Stimulated activated CD4-positive, alpha-beta T cell treated with anti-CD3 and anti-CD28 coated beads, Interleukin-4, amount 100 ng/mL, for 4 hours (primary cell): ENCODE measurements around the gene DCDC2C.
"Not testable (repeated sequence)": the region's sequence is repeated elsewhere in the genome, so short reads cannot be mapped to it uniquely, and the experiment has no call there.

ENCODE experiments used
- DNase-seq, 2 experiments: peaks; one replicate each; pipeline ENCODE4 v3.0.0-alpha.2; 2020

DCDC2C gene, protein sequence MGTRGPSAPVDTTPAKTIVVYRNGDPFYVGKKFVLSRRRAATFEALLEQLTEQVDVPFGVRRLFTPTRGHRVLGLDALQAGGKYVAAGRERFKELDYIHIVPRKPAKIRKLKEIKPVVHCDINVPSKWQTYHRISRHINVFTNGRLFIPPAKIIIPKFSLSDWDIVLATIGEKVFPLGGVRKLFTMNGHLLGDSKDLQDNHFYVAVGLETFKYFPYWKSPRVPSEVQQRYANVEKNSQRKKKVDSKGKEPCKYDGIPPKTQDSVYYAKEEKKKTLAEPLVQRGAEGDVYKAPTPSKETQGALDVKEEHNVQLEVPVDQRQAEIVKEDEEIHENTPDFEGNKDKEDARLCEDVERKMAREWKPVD

DNA sequence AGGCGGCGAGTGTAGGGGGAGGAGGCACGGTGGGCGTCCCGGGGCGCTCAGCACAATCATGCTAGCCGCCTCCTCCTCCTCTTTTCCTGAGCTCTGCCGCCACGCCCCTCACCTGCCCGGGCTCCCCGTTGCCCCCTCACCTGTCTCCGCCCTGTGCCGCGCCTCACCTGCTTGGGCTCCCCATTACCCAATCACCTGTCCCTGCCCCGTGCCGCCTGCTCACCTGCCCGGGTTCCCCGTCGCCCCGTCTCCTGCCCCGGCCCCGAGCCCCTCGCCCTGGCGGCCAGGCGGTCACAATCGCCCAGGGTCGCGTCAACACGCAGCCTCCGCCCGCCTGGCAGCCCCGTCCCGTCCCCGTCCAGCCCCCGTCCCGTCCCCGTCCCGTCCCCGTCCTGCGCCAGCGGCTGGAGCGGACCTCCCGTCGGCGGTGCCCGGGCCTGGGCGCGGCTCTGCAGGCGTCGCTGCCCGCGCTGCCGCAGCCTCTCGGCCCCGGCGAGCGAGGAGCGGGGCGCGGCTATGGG lies at the start of gene DCDC2C:
Gene DCDC2C, plus strand, starts transcription at position 340 of the 521 bp plus-strand sequence. Its CDS starts 177 bp downstream, at position 517.
- no peak for DNase-seq

DNA sequence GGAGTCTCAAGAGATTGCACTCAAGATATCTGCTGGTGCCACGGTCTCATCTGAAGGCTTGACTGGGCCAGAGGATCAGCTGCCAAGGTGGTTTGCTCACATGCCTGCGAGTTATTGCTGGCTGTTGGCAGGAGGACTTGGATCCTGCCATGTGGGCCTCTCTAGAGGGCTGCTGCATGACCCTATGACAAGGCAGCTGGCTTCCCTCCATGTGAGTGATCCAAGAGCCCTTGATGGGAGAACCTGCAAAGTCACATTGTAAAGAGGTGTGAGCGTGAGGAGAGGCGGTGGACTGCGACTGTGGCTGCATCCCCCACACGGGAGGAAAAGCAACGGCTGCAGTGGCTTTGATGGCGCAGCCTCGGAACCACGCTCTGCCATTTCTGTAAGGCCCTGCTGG lies 49.4 kb upstream of the DCDC2C start:
- DNase-seq, result no peak

DNA sequence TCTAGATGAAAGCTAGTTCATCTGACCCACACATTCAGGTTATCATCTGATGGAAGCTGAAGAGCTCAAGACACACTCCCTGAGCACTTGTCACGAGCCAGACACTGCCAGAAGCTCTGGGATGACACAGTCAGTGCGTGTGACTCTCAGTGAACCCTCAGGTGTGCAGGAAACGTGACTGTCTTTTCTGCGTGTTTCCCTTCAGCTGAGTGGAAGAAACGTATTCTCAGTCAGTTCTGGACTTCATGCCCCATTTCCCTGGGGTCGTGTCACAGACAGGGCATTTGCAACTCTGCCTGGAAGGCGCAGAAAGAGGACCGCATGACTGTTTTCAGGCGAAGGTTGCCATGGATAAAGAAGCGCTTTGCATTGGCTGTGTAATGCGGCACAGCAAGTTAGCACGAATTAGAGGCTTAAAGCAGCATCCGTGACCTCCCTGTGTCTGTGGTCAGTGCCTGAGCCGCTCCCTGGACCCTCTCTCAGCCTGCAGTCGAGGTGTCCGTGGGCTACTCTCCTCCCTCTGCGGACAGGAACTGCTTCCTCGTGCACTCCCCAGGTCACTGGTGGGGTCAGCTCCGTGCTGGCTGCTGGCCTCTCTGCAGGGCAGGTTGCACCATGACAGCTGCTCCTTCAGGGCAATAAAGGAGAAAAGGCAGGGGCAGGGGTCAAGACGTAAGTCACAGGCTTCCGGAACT lies 48.7 kb upstream of the DCDC2C start:
- DNase-seq, result no peak

DNA sequence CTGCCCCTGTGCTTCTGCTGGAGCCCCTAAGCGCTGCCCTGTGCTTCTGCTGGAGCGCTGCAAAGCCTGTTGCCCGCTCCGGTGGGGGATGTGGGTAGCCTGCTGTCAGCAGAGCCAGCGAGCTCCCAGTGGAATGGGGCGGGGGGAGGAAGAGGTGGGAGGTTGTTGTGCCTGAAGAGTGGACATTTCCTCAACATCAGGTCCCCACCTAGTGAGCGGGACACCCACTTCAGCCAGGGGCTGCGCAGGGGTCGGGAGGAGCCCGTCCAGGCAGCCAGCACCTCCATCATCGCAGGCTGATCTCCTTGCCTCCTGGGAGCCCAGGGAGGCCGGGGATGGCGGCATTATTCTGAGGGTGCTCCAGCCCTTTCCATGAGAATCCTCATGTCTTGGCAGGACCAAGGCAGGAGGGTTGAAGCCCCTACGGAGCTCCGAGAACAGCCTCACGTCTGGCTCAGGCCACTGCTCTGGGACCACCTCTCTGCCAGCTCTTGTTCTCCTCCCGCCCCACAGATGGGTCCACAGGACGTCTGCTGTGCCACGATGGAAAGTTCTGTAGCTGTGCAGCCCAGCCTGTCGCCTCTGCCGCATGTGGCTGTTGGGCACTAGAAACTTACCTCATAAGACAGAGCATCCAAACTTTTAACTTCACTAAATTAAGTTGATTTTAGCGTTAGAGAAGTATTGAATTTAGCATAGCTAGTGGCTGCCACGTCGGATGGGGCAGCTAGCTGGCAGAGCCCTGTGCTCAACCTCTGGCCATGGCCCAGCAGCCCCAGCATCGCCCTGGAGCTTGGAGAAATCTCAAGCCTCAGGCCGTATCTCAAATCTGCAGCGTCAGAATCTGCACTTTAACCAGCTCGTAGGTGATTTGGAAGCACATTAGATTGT lies 47.3 kb upstream of the DCDC2C start:
- DNase-seq, result no peak

DNA sequence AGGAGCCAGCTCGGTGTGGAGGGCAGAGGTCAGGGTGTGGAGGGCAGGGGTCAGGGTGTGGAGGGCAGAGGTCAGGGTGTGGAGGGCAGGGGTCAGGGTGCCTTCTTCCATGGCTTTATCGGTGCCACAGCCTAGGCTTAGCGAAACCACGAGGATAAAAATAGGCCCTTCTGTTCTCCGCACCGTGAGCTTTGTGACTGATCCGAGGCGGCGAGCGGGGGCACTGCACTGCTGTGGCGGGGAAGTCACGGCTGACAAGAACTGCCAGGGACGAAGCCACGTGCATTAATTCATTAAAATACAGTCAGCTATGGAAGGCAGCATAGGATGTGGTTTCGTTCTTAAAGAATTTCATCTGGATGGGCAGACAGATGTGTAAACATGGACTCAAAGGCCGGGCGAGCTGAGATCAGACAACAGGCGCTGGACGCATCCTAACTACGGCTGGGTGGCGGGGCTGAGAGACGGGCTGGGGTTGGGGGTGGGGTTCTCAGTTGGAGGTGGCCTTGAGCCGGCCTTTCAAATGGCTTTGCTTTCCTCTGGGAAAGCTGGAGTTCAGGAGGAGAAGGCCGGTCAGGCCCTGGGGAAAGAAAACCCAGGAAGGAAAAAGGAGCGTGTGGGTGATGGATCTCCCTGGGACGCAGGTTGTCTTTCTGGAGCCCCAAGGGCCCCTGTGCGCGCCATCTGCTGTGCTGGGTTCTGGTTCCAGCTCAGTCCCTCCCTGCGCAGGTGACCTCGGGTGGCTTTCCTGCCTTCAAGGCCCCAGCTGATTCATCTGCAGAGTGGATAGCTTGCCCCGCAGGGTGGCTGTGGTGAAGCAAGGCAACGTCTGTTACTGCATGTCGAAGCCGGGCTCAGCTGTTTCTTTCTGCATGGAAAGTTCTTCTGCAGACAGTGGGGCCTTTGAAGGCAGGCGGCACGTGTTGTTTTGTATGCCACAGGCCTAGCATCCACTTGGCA lies 46.3 kb upstream of the DCDC2C start:
- DNase-seq, result no peak

DNA sequence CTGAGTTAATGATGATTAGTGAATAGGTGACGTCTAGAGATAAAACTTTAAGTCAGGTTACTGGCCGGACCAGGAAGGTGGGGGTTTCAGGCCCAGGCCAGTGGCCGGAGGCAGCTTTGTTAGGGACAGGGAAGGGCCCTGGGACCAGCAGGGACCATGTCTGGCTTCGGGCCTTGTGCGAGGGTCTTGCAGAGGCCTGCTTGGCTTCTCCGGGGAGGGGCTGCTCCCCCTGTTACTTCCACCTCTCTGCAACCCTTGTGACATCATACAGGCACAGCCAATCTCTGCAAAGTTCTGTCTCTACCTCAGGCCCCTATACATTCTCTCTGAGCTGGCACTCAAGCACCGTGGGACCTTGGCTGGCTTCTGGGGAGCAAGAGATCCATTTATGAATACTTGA lies 45.5 kb upstream of the DCDC2C start, which contains the start of gene ALLC:
Gene ALLC, plus strand, starts transcription at position 320 of the 400 bp plus-strand sequence. CDS start 12,958 bp downstream, outside the sequence.
- DNase-seq, result no peak

DNA sequence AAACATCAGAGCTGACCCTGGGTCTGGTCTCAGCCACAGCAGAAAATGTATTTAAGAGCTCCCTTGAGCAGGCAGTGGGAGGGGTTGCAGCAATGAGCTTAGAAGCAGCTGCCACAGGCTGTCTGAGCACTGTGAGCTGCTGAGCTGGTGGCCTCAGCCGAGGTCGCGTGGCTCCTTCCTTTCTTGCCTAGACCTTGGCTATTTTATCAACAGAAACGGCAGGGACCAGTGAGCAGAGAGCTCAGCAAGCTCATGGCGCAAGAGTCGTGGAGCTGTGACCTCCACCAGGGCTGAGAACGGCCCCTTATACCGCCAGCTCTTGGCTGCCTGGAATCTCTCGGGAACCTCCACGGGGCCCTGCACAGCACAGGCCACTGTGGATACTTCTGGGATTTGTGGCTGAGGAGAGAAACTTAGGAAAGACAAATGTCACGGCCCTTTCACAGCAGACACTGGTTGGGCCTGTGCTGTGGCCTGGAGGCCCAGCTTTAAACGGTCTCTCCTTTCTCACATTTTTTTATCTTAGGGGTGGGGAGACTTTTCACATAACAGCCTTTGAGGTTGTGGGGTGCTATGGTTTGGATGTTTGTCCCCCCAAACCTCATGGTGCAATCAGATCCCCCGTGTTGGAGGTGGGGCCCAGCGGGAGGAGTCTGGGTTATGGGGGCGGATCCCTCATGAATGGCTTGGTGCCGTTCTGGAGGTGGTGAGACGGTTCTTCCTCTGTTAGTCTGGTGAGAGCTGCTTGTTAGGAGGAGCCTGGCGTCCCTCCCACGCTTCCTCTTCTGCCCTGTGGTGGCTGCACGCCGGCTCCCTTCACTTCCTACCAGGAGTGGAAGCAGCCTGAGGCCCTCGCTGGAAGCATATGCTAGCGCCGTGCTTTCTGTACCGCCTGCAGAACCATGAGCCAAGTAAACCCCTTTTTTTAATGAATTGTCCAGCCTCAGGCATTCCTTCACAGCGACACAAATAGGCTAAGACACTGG lies 43.6 kb upstream of the DCDC2C start:
- no peak for DNase-seq

DNA sequence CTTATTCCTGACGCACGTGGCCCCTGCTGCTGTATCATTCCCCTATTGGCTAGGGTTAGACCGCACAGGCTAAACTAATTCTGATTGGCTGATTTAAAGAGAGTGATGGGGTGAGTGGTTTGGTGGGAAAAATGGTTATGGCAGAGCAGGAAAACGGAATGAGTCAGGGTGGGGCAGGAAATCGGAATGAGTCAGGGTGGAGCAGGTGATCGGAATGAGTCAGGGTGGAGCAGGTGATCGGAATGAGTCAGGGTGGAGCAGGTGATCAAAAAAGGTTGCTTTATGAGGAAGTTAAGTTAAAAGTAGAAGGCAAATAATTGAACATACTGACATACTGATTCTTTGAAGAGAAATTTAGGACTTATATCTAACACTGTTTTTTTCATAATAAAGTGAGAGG lies 42.7 kb upstream of the DCDC2C start:
- not testable (repeated sequence) for DNase-seq

DNA sequence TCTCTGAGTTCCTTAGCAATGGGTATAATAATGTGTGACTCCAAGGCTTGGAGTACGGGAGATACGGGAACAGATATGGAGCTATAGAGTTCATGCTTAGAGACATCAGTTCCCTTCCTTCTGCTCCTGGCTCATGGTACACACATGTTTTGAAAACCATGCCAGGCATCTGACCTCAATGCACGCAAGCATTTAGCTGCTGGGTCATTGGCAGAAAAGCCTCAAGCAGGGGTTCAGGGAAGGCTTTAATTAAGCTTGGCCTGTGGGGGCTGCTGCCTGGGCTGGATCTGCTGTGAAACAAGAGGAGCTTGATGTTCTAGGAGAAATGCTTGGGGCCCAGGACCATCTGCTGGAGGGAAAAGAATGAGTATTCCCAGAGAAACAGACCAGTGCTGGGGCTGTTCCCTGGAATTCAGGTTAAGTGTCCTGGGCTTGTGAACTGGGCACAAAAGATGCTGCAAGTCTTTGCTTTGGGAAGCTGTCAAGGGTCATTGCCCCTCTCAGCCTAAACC lies 42.2 kb upstream of the DCDC2C start:
- no peak for DNase-seq

DNA sequence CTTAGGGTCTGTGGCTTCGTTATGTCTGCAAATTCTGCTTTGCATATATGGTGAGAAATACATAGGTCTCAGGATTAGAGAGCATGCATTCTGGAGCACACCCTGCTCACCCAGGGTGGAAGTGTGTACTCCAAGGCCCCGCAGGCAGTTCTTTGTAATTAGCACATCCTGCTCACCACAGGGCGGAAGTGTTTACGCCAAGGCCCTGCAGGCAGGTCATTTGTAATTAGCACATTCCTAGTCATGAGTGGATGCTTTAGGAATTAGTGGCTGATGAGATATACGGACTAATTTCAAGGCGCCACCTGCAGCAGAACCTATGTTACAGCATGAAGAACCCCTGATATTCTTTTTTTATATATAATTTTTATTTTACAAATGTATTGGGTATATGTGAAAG lies 41.1 kb upstream of the DCDC2C start:
- no peak for DNase-seq

DNA sequence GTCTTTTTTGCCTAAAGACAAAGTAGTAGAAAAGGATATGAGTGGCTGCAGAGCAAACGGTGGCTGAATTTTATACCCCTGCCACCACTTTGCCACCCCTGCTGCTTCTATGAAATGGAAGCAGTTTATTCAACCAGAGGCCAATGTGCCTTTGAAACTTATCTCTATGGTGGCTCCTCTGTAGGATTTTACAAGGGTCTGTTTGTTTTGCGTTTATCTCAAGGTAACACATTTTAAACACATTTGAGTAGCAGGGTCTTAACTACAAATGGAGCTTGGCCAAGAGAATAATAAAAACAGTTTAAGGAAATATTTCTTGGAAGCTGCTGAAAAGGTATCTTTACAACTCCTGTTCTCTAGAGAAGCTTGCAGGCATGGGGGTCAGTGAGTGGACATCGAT lies 39.3 kb upstream of the DCDC2C start:
- DNase-seq, result no peak

DNA sequence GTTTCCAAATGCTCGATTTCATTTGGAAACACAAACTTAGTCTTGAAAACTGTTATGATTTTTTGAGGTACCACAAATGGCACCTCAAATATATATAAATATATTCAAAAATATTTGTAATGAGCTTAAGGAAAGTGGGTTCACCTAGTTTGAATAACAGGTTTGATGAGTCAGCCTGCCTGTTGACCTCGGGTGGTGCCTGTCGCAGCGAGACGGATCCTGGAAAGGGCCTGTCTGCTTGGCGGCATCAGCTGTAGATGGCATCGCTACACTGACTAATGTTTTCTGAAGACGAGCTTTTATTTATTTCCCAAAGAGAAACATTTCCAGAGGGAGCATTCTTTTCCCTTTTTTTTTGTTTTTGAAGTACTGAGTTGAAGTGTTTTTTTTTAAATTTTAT lies 38.5 kb upstream of the DCDC2C start:
- no peak for DNase-seq

DNA sequence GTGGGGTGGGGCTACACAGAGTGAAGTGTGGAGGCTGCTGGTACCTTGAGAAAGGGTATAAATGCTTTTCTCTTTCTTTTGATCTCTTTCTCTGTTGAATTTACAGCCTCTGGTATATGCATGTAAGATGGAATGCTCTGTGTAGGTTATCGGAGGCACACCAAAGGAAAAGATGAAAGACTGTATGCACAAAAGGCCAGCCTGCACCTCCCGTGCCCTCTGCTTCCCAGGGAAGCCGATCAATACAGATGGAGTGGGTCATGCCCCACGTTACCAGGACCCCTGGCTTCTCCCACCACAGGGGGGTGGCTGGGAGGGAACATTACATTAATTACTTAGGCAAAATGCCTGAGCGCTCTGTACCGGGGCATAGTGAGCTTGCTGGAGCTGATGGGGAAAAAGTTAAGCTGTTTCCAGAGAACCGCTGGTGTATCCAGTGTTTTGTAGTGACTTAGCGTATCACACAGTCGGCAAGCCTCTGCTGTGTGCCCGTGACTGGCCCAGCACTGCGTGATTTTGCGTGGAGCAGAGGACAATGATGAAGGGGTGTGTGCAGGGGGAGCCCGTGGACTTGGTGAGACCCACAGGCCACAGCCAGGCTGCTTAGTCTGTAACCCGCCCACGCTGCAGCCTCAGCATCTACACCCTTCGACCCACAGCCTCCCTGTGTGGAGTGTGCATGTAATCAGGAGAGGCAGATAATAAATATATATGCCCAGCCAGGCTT lies 37.3 kb upstream of the DCDC2C start:
- DNase-seq, result no peak

DNA sequence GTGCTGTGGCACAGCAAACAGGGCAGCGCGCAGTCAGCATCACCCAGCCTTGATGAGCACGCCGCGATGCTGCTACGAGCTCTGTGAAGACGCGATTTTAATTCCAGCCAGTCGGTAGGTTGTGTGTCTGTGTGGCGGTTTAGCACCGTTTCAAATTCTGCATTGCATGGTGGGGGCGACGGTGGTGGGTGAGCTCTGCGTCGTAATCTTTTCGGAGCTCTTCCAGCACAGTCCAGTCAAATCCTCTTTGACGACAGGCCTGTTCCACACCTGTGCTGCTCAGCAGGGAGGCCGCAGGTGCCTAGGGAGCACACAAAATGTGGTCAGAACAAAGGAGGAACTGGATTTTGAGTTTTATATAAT lies 36.8 kb upstream of the DCDC2C start:
- no peak for DNase-seq

DNA sequence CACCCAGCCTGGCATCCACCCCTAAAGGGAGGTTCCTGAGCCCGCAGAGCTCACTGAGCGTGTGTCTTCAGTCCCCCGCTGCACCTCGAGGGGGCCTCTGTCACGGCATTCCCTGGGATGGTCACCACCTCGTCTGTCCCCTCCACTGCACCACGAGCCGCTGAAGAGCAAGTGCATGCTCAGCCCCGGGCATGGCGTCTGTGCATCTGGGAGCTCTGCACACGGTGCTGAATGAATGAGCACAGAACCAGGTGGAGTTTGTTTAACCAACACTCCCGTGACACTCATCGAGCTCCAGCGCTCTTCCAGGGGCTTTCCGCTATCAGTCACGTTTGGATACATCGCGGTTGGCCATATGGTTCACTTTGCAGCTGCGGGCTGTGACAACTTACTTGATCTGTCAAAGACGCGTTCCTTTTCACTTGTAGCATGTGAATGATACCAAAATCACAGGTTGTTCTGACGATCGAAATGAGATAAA lies 36.2 kb upstream of the DCDC2C start:
- DNase-seq, result no peak

DNA sequence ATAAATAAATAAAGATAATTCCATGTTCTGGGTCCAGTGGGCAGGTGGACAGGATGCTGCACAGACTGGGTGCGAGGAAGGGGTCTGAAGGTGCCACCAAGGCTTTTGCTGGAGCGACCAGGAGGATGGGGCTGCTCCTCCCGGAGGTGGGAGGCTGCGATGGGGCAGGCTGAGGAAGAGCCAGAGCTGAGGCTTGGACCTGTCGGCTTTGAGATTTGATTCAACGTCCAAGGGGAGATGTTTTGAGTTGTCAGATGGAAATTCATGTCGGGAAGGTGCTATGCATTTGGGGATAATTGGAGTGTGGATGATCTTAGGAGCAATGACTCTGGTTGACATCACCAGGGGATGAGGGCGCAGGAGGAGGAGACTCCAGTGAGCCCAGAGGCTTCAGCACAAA lies 33.7 kb upstream of the DCDC2C start:
- DNase-seq, result no peak

DNA sequence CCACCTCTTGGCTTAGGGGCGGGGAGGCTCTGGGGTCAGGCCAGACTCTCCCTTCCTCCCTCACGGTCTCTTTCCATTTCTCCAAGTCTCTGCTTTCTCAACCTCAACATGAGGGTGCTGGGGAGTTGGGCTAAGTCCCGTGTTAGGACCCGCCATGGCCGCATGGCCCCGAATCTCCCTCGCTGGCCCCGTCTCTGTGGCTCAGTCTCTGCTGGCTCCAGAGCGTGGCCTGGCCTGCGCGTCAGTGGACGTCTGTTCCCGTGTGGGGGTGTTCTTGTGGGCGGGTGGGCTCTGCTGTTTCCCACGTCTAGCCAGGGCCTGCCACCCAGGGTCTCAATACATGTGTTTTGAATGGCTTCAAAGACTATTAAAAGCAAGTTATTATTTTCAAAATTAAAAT lies 33.0 kb upstream of the DCDC2C start:
- no peak for DNase-seq

DNA sequence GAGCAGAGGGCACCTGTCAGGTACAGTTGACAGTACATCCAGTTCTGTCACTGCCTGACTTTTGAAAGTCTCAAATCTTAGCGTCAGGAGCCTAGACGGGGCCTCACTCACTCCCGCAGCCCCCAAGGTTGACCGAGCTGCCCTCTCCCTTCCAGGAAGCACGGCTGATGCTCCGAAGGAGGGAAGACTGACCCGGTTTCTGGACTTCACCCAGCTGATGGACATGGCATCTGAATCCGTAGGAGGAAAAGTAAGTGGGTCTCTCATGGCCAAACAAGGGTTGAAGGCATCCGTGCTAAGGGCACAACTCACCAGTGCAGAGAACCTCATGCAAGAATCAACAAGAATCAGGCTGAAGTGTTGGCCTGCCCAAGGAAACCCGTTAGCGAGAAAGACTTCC lies 32.4 kb upstream of the DCDC2C start:
- DNase-seq, result no peak

DNA sequence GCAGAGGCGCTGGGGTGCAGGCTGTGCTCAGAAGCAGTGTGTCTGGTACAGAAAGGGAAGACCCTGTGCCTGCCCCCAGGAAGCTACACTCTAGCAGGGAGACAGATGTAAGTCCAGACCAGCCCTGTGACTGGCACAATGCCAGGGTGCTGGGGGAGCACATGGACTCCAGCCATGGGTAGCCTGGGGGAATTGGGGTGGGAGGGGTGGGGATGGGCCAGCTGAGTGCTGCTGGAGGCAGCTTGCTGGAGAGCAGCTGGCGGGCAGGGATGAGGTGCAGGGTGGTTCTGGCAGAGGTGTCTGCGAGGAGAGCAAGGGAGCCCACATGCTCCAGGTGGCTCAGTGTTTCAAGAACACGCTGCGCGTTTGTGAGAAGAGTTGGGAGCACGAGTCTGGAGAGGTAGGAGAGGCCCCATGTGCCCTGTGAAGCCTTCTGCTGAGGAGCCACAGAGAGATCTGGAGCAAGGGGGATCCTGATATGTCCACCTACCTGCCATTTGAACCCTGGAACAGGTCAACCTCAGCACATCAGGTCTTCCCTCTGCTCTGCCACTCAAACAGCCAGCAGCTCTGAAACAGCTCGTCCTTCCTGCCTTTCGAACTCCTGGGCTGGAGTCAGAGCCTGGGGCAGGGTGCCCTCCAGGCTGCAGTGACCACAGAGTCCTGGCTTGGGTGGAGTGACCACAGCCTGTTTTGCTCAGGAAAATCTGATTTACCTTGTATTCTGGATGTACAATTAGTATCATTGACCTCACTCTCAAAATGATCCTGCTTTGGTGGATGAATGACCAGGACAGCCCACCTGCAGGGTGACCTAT lies 30.3 kb upstream of the DCDC2C start:
- no peak for DNase-seq
